NB4 (cell line): ENCODE results near the gene EFL1.

Experiments
- DNase-seq: peaks from one replicate; pipeline ENCODE4 v3.0.0; 2010; ENCODE audit warnings: low read depth
- H3K4me3 ChIP-seq: one replicate; pipeline ENCODE4 v1.5.1; 2011; ENCODE audit warnings: mild to moderate bottlenecking, low read depth, low read length, moderate library complexity
- CTCF ChIP-seq: IDR thresholded peaks from one replicate; pipeline ENCODE4 v1.5.1; 2012; ENCODE audit warnings: low read depth, low read length
- MAX ChIP-seq: IDR thresholded peaks from 2 replicates; pipeline ENCODE4 v1.6.1; 2011; ENCODE audit warnings: low read depth, low read length
- MYC ChIP-seq: IDR thresholded peaks from 2 replicates; pipeline ENCODE4 v1.6.1; 2011; ENCODE audit warnings: low read depth, low read length
- POLR2A ChIP-seq: IDR thresholded peaks from 2 replicates; pipeline ENCODE4 v1.6.1; 2011; ENCODE audit warnings: mild to moderate bottlenecking; ENCODE audit not compliant: insufficient read length; ENCODE audit errors: extremely low read depth

Gene EFL1

GRCh38 chr15:82137261-82137660 is 125.3 kb downstream of the EFL1 start:
- no peak overlapping the region for H3K4me3 ChIP-seq
- TF ChIP-seq CTCF: no peak
- TF ChIP-seq MAX: no peak
- TF ChIP-seq MYC: no peak
- no peak for TF ChIP-seq POLR2A
- no peak for DNase-seq

GRCh38 chr15:82136120-82136519 is 126.4 kb downstream of the EFL1 start:
- H3K4me3 ChIP-seq: no peak overlapping the region
- TF ChIP-seq MYC: no peak
- TF ChIP-seq POLR2A: no peak
- TF ChIP-seq MAX: no peak
- TF ChIP-seq CTCF: no peak
- DNase-seq: no peak

GRCh38 chr15:82135638-82136037 is 126.9 kb downstream of the EFL1 start:
- no peak for DNase-seq
- H3K4me3 ChIP-seq: no peak overlapping the region
- TF ChIP-seq CTCF (no peak), POLR2A (no peak), MYC (no peak), MAX (no peak)

GRCh38 chr15:82134461-82134860 is 128.1 kb downstream of the EFL1 start:
- H3K4me3 ChIP-seq: no peak overlapping the region
- DNase-seq: no peak

GRCh38 chr15:82133251-82133650 is 129.3 kb downstream of the EFL1 start:
- H3K4me3 ChIP-seq: no peak overlapping the region
- TF ChIP-seq MAX (no peak), POLR2A (no peak), MYC (no peak), CTCF (no peak)
- no peak for DNase-seq

More at GRCh38 chr15:82134461-82134860, 128.1 kb downstream of the EFL1 start:
- no peak for TF ChIP-seq MYC
- TF ChIP-seq CTCF: no peak
- no peak for TF ChIP-seq POLR2A
- TF ChIP-seq MAX: no peak

- no peak overlapping the region for H3K4me3 ChIP-seq
- no peak for DNase-seq
- no peak for TF ChIP-seq CTCF
- TF ChIP-seq POLR2A: no peak
- TF ChIP-seq MAX: no peak
- TF ChIP-seq MYC: no peak
Observed at GRCh38 chr15:82132742-82133141, 129.8 kb downstream of the EFL1 start.
